HCT116 (cell line): ENCODE data around the gene CCDC82.

ENCODE experiments used
- CTCF ChIP-seq, 3 experiments: fragments of 200-600 bp in 1 of 3; sonication (generic) in 1 of 3; IDR thresholded peaks in 2 of 3; conservative IDR thresholded peaks in 1 of 3; 2 replicates each; pipeline ENCODE4 v1.5.1; 2012 to 2017; ENCODE audit warnings: low read depth in 2 of 3, low read length in 2 of 3, antibody characterized with exemption in 1 of 3, borderline replicate concordance in 1 of 3, control low read depth in 1 of 3, mild to moderate bottlenecking in 1 of 3, mixed read lengths in 1 of 3, mixed run types in 1 of 3, moderate library complexity in 1 of 3; ENCODE audit not compliant: insufficient read depth in 1 of 3
- EZH2 ChIP-seq: fragments of 200-600 bp; sonication (generic); IDR thresholded peaks from 2 replicates; pipeline ENCODE4 v1.6.1; 2017; ENCODE audit warnings: antibody characterized with exemption, mixed run types
- MAX ChIP-seq: IDR thresholded peaks from 2 replicates; pipeline ENCODE4 v1.6.1; 2012
- POLR2A ChIP-seq: IDR thresholded peaks from 2 replicates; pipeline ENCODE4 v1.7.0; 2011; ENCODE audit warnings: borderline replicate concordance; ENCODE audit not compliant: insufficient read depth, insufficient read length; ENCODE audit errors: extremely low read depth
- POLR2AphosphoS5 ChIP-seq: IDR thresholded peaks from 2 replicates; pipeline ENCODE4 v1.6.1; 2011; ENCODE audit warnings: mild to moderate bottlenecking, low read depth, low read length, moderate library complexity
- REST ChIP-seq: IDR thresholded peaks from 2 replicates; pipeline ENCODE4 v1.6.1; 2012; ENCODE audit warnings: low read depth
- SIN3A ChIP-seq: IDR thresholded peaks from 2 replicates; pipeline ENCODE4 v1.6.1; 2012; ENCODE audit warnings: low read depth

- TF ChIP-seq REST (no peak), POLR2A (no peak), CTCF (IDR thresholded peaks at IDR 0.05 in 2 of 3, conservative IDR thresholded peaks at IDR 0.05 in 1 of 3; ENCODE audit: borderline replicate concordance in 1 of 3, insufficient read depth in 1 of 3, low read depth in 2 of 3, low read length in 2 of 3) (no peak), SIN3A (no peak), MAX (no peak), POLR2AphosphoS5 (no peak), EZH2 (no peak)
Measured at GRCh38 chr11:96367342-96367741, 22.4 kb downstream of the CCDC82 start.
